Right hindlimb (tissue), 1 donor: ENCODE data around the gene LIMK1.
"Not testable (repeated sequence)": the region's sequence is repeated elsewhere in the genome, so short reads cannot be mapped to it uniquely, and the experiment has no call there.

ENCODE experiments used
- DNase-seq: peaks from one replicate; pipeline ENCODE4 v3.0.0-alpha.2; 2018

The LIMK1 gene

DNA sequence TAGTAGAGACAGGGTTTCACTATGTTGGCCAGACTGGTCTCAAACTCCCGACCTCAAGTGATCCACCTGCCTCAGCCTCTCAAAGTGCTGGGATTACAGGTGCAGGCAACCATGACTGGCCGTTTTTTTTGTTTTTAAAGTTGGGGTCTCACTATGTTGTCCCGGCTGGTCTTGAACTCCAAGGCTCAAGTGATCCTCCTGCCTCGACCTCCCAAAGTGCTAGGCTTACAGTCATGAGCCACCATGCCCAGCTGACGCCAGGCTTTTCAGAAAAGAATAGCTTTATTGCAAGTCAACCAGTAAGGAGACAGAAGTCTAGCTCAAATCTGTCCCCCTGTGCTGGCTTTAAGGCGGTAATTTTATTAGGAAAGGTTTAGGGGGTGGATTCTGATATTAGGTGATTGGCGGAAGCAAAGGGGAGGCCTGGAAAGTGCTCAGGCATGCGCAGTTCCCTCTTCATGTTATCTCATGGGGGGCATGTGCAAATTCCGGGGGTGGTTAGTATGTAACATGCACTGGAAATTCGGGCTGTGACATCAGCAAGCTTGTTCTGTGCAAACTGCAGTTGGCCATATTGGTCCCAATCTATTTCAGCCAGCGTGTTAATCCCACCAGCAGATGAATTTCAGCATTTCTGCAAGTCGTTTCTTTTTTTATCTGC, 42.7 kb downstream of the LIMK1 start:
- DNase-seq: no peak

DNA sequence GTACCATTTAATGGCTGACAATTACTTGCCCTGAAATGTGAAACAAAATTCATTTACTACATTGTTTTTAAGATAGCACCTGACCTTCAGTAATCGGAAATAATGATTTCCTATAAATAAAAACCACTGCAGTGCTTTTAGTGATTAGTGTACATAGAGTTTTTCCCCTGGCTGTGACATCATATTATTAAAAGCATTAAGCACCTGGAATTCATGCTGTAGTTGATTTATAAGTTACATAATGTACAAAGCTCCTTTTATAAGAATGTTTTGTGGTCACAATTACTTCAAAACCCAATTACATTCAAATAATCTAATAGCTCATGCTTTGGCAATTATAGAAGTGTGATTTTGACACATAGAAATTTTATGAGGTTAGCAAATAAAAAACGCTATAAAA, 46.3 kb downstream of the LIMK1 start:
- DNase-seq: no peak

DNA sequence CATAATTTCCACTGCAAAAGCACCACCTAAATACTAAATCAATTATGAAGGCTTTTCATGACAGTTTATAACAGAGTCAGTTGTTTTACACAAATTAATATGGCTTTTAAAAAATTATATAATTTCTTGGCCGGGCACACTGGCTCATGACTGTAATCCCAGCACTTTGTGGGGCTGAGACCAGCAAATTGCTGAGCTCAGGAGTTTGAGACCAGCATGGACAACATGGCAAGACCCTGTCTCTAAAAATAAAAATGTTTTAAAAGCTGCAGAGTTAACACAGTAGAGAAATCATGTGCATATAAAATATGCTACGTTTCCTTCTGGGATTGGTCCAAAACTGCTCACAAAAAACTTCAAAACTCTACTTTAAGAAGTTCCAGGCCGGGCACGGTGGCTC, 46.9 kb downstream of the LIMK1 start:
- DNase-seq: no peak

DNA sequence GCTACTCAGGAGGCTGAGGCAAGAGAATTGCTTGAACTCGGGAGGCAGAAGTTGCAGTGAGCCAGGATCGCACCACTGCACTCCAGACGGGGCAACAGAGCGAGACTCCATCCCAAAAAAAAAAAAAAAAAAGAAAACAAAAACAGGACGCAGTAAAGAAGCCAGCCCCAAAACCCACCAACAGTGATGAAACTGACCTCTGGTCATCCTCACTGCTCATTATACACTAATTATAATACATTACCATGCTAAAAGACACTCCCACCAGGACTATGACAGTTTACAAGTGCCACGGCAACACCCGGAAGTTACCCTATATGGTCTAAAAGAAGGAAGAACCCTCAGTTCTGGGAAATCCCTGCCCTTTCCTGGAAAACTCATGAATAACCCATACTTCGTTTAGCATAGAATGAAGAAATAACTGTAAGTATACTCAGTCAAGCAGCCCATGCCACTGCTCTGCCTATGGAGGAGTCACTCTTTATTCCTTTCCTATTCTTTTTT, 50.6 kb downstream of the LIMK1 start:
- no peak for DNase-seq

DNA sequence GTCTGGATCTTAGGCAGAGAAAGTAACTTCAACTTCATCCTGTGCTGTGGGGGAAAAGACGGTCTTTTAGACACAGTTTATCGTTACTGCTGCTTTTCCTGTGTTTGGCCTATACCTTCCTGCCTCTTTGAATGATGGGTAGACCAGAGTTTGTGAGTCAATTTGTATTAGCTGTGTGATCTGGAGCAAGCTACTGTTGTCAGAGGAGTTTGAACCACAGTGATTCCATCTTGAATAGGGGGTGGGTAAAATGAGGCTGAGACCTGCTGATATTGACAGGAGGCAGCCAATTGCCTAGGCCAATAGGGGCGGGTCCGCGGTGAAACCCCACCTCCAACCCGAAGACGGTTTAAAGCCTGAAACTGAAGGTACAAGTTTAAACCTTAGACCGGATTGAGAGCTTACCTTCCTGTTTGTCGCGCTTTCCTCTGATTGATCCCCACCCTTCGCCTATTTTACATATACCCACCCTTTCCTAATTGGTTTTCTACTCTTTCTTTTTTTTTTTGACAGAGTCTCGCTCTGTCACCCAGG, 54.8 kb downstream of the LIMK1 start:
- no peak for DNase-seq

DNA sequence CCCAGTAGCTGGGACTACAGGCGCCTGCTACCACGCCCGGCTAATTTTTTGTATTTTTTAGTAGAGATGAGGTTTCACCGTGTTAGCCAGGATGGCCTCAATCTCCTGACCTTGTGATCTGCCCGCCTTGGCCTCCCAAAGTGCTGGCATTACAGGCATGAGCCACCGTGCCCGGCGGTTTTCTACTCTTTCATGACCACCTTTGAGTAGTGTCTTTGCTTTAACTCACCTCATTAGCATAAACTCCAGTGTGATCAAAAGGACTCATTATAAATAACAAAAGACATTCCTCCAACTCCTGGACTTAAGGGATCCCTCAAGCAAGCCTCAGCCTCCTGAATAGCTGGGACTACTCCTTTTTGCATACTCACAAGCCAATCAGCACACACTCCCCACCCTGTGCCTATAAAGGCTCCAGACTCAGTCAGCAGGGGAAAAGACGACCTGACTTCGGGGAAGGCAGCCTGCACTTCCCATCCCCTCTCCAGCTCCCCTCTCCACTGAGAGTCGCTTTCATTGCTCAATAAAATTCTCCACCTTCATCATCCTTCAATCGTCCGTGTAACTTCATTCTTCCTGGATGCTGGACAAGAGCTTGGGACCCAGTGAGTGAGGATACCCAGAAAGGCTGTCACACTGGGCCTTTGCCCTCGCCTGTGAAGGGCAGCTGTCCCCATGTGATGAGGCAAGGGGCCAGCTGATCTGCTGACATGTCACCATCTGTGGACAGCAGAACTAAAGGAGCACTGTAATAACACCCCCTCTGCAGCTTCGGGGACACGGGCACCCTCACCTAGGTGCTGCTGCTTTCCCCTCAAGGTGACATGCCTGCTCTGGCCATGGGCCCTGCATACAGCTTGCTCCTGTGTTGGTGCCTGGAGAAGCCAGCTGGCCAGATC, 55.6 kb downstream of the LIMK1 start:
- no peak for DNase-seq

DNA sequence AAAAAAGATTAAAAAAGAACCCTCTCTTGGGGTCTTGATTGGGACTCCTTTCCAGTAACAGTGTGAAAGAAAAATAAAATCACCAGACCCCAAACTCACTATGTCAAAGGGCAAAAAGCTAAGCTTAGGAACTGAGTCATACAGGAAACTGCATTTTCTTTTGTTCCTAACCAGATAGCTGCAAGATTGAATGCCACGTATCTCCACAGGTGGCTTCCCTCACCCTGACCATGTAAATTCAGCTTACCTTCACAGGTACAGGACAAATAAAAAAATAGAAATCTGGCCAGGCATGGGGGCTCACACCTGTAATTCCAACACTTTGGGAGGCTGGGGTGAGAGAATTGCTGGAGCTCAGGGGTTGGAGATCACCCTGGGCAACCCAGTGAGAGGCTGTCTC, 58.1 kb downstream of the LIMK1 start:
- no peak for DNase-seq

DNA sequence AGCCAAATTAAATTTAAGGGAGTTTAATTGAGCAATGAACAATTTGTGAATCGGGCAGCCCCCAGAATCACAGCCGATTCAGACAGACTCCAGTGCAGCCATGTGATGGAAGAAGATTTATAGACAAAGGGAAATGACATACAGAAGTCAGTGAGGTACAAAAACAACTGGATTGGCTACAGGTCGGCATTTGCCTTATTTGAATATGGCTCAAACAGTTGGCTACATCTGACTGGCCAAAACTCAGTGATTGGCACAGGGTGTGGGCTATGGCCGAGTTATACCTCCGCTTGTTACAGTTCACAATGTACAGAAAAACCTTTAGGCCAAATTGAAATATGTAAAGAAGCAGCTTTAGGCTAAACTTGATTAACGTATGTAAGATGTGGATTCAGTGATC, 59.8 kb downstream of the LIMK1 start:
- no peak for DNase-seq

DNA sequence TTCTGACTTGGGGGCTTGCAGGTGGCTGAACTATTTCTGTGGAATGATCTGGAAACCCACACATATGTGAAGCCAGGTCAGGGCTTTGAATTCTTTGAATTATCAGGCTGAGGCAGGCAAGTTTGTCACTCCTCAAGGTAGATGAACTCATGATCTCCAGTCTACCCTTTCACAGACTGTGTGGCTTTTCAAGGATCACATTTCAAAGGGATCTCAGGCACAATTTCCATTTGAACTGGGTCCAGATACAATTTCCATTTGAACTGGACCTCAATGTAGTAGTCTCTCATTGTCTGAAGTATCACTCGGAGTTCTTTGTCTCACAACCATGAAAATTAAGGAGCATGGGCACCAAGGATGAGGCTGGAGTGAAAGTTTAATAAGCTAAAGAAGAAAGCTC, 64.9 kb downstream of the LIMK1 start:
- DNase-seq: no peak

DNA sequence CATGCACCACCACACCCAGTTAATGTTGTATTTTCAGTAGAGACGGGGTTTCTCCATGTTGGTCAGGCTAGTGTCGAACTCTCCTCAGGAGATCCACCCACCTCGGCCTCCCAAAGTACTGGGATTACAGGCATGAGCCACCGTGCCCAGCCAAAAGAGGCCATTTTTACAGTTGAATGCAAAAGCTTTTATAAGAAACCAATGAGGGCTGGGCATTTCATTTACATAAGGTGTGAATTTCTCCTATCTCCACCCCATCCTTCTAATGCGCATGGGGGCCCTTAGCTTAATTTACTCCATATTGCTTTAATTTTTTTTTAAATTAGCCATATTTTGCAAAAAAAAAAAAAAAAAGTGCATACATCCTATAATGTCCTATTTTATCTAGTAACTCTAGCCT, 65.5 kb downstream of the LIMK1 start:
- DNase-seq: no peak

DNA sequence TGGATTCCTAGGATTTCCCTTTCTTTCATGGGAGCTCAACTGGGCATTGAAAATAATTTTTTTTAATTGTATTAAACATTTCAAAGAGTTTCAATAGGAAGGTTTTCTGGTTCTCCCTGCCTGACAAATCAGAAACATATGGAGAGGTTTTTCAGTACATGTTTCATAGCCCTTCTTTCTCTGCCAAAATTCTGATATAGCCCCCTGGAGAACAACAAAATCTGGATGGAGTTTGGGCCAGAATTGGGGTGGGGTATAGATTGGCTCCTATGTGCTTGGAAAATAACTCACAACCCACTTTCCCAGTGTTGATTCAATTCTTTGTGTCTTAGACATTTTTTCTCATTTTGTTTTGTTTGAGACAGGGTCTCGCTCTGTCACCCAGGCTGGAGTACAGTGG, 66.0 kb downstream of the LIMK1 start:
- peak; percentile 62 for DNase-seq

DNA sequence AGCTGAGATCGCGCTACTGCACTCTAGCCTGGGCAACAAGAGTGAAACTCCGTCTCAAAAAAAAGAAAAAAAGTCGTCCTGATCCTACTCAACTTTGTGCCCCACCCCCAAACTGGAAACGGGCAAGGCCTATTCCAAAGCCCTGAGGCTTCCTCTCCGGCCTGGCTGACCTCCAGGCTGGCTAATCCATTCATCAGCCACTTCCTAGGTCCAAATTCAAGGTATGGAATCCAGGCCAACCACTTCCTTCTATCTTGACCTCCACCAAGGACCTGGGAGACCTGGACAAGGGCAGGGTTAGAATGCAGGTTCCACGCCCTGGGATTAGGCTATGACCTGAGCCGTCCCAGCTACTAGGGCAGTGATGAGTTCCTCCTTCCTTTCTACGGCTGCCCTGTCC, 70.1 kb downstream of the LIMK1 start:
- no peak for DNase-seq

DNA sequence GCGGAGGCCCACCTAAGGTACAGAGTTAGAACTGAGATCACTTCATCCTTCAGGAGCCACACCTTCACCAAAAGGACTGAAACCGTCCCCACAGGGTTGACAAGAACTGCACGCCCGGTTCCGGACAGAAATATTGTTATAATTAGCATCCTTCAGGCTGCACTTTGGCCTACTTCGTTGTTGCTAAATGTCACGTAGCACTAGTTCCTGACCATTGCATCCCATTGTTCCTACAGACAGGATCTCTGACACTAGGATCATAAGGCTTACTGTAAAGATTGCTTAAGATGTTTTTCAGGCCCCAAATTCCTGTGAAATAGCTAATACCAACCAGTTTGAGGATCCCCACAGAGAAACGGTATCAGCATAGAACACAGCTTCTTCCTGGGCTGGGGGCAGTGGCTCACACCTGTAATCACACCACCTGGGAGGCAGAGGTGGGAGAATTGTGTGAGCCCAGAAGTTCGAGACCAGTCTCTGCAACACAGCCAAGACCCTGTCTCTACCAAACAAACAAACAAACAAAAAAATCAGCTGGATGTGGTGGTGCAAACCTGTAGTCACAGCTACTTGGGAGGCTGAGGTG, 72.3 kb downstream of the LIMK1 start:
- no peak for DNase-seq

DNA sequence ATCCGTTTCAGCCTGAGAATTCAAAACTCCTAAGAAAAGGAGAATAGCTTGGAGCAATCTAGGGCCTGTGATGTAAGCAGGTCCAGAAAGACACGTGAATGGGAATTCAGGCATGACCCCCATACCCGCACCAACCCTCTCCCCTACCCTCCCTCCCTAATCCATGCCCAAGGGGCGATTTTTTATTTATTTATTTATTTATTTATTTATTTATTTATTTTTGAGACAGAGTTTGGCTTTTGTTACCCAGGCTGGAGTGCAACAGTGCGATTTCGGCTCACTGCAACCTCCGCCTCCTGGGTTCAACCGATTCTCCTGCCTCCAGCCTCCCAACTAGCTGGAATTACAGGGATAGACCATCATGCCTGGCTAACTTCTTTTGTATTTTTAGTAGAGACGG, 74.0 kb downstream of the LIMK1 start:
- DNase-seq: no peak

DNA sequence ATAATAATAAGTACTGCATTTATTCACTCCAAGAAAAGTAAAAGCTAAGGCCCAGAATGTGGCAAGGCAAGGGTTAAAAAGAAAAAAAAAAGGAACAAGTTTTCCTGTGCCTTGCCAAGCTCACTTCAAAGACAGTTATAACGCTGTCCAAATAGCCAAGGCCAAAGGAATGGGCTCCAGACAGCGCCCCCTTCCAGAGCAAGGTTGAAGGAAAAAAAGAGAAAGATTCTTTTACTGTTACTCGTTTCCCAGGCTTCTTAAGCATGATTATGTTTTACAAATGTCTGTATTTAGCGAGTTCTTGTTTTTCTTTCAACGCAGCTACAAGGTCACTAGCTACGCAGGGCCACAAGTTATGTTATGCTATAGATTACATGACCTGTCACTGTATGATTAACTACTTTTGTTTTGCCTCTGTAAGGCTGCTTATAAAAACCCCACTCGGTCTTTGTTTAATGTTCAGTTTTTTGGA, 81.4 kb downstream of the LIMK1 start:
- DNase-seq: no peak

DNA sequence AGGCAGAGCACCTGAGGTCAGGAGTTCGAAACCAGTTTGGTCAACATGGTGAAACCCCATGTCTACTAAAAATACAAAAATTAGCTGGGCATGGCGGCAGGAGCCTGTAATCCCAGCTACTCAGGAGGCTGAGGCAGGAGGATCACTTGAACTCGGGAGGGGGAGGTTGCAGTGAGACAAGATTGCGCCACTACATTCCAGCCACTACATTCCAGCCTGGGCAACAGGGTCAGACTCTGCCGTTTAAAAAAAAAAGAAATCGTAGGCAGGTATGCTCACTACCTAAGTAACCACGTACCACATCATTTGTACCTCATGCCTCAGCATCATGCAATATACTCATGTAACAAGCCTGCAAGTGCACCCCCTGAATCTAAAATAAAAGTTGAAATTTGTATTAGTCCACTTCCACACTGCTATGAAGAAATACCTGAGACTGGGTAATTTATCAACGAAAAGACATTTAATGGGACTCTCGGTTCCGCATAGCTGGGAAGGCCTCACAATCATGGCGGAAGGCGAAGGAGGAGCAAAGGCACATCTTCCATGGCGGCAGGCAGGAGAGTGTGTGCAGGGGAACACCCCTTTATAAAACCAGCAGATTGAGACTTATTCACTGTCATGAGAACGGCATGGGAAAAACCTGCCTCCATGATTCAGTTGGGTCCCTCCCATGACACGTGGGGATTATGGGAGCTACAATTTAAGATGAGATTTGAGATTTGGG, 82.4 kb downstream of the LIMK1 start:
- DNase-seq: no peak

DNA sequence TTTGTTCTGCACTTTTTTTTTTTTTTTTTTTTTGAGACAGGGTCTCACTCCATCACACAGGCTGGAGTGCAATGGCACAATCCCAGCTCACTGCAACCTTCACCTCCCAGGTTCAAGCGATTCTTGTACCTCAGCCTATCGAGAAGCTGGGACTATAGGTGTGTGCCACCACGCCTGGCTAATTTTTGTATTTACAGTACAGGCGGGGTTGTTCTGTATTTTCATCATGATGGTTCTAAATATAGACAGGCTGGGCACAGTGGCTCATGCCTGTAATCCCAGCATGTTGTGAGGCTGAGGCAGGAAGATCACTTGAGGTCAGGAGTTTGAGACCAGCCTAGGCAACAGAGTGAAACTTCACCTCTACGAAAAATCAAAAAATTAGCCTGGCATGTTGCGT, 83.7 kb downstream of the LIMK1 start:
- not testable (repeated sequence) for DNase-seq
